ENCODE measurements around the gene RASA4.
"Not testable (repeated sequence)": the region's sequence is repeated elsewhere in the genome, so short reads cannot be mapped to it uniquely, and the experiment has no call there.

DNA sequence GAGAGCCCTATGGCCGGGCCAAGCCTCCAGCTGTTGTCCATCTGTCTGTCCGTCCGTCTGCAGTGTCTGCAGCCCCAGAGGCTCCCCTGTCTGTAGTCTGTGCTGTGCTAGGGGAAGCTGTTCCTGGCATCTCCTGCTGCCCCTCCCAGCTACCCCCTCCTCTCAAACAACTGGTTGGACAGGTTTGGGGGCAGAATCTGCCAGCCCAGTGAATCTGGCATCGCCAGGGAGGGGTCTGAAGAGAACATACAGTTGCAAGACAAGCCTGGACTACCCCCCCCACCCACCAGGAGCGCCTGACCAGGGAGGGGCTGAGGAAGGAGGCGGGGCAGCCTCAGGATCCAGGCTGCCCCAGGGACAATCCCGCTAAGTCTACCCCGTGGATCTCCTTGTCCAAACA lies 73.0 kb downstream of the RASA4 start, which contains the start of gene UPK3BL2:
- TF ChIP-seq TAF1 (IDR thresholded peaks at IDR 0.05; ENCODE audit: borderline replicate concordance, low read depth, low read length); POLR2AphosphoS5 (IDR thresholded peaks at IDR 0.05; ENCODE audit: low read depth, low read length); POLR2A (IDR thresholded peaks at IDR 0.05; ENCODE audit: low read depth, low read length): not testable (repeated sequence)
